NCI-H2196 (cell line): Measurements from ENCODE around the gene KSR1.

ENCODE experiments used
- DNase-seq: peaks from one replicate; lab custom pipeline; 2025; ENCODE audit not compliant: unreplicated experiment; lab: John Stamatoyannopoulos, UW

KSR1 gene

GRCh38 chr17:27585153-27585681 lies 129.0 kb downstream of the KSR1 start:
- DNase-seq: no peak

- no peak for DNase-seq
Measured at GRCh38 chr17:27585792-27586191, 129.5 kb downstream of the KSR1 start.

GRCh38 chr17:27586203-27586721 lies 130.0 kb downstream of the KSR1 start:
- no peak for DNase-seq

GRCh38 chr17:27588354-27588753 lies 132.1 kb downstream of the KSR1 start:
- no peak for DNase-seq

DNA sequence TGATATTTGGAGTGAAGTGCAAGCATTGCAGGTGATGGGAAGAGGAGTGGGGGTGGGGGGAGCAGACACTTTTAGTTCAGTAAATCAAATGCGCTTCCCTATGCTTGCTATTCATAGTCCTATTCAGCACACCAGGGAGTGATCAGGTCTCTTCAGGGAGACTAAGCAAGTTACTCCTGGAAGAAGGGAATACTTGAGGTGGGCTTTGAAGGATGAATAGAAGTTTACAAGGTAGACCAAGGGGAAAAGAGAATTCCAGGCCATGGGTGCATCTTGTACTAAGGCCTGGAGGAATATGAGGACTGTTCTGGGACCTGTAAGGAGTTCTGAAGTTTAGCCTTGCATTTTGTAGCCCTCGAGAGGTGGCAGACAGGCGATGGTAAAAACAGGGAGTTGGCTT lies 134.6 kb downstream of the KSR1 start:
- DNase-seq: no peak

- no peak for DNase-seq
Measured at GRCh38 chr17:27591986-27592385, 135.7 kb downstream of the KSR1 start.

DNA sequence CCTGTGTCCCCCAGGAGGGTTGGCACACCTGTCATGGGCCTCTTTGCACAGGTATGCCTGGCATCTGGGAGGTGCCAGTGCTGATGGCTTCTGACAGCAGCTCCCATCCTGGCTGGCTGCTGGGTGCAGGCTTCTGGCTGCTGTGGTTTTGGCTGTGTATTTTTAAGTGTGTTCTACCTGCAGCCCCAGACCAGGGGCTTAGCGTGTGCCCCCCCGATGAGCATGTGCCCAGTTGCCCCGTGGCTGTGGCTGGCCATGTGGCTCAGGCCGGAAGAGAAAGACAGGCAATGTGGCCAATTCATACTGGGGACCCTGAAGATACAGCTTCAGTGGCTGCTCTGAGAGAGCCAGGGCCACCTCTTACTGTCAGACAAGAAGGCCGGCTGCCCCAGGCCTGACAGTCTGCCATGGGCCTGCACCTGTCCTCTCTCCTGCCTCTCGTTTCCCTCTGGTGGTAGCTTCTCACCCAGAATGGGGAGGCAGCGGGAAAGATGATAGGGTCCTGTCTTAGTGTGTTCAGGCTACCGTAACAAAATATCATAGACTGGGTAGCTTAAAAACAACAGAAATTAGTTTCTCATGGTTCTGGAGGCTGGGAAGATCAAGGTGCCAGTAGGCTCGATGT lies 137.1 kb downstream of the KSR1 start:
- no peak for DNase-seq

DNA sequence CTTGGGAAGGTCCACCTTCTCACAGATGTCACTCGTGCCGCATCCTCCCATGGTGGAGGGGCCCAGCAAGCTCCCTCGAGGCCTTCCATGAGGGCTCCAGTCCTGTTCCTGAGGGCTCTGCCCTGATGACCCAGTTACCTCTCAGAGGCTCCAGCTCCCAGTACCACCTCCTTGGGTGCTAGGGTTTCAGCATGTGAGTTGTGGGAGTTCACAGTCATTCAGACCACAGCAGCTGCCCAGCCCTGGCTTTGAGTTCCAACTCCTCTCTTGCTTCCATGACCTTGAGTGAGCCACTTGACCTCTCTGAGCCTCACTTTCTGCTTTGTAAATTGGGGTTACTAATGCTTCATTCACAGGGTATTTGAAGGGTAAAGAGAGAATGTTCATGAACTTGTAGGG lies 137.6 kb downstream of the KSR1 start:
- no peak for DNase-seq

- DNase-seq: no peak
Measured at GRCh38 chr17:27595208-27595607, 139.0 kb downstream of the KSR1 start.

DNA sequence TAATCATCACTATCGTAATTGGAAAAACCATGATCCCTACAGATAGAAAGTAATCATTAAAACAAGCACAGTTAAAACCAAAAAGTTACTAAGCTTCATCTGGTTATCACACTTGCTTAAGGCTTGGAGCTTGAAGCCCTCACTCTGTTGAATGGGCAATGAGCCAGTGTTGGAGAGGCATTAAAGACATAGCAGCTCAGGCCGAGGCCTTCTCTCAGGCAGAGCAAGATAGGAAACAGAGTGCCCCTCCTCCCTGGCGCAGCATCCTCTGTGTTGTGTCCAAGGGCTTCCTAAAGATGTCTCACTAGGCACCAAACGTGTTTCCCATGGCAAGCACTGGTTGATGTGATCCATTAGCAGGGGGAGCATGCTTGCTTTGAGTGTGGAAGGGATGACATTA lies 139.8 kb downstream of the KSR1 start:
- no peak for DNase-seq

GRCh38 chr17:27596566-27597187 lies 140.4 kb downstream of the KSR1 start:
- DNase-seq: no peak

- no peak for DNase-seq
Measured at GRCh38 chr17:27597188-27597580, 140.9 kb downstream of the KSR1 start.

DNA sequence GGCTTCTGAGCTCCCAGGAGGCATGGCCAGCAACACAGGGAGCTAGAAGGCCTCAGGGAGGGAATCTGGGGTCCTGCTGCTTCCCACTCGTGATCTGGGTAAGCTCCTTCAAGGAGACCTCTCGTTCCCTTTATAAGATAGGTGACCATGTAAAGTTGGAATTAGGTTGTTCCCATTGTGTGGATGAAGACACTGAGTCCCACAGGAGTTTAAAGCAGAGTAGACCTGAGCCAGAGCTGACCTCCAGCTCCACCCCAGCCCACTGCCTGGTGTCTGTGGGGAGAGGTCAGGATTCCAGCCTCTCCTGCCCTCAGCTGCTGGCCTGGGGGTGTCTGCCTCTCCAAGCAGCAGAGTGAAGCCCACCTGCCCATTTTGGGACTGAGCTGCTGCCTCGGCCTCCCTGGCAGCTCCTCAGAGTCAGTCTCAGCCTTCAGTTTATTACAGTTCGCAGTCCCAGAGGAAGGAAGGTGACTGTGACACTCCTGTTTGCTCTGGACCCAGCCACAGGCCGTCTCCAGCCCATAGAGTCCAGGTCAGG lies 141.6 kb downstream of the KSR1 start:
- no peak for DNase-seq

DNA sequence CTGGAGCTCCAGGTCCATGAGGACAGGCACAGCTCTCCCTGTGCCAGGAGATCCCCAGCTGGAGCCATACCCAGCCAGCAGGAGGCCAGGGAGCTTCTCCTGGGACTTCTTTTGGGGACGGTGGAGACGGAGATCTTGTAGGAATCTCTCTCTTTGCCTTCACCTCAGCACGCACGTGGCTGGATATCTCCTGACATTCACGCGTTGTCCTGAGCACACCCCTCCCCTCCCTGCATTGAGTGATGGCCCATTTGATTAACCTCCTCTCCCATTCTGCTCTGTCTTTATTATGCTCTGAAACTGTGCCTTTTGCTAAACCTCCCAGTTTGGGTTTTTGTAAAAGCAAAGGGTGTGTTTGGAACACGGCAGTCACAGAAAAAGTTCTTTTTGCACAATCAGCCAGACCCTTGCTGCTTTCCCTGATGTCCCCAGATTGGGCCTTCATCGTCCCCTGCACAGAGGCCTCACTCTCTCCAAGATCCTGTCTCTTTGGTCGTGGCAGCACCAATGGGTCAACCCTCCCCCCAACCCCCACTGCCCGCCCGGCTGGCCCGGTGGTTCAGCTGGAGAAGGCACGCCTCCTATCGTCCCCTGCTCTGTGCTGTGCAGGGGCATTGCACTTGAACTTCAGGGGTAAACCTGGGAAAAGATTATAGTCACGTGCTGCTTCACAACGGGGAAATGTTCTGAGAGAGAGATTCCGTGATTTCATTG lies 142.2 kb downstream of the KSR1 start:
- DNase-seq: no peak

GRCh38 chr17:27600471-27600870 lies 144.2 kb downstream of the KSR1 start:
- DNase-seq: no peak

DNA sequence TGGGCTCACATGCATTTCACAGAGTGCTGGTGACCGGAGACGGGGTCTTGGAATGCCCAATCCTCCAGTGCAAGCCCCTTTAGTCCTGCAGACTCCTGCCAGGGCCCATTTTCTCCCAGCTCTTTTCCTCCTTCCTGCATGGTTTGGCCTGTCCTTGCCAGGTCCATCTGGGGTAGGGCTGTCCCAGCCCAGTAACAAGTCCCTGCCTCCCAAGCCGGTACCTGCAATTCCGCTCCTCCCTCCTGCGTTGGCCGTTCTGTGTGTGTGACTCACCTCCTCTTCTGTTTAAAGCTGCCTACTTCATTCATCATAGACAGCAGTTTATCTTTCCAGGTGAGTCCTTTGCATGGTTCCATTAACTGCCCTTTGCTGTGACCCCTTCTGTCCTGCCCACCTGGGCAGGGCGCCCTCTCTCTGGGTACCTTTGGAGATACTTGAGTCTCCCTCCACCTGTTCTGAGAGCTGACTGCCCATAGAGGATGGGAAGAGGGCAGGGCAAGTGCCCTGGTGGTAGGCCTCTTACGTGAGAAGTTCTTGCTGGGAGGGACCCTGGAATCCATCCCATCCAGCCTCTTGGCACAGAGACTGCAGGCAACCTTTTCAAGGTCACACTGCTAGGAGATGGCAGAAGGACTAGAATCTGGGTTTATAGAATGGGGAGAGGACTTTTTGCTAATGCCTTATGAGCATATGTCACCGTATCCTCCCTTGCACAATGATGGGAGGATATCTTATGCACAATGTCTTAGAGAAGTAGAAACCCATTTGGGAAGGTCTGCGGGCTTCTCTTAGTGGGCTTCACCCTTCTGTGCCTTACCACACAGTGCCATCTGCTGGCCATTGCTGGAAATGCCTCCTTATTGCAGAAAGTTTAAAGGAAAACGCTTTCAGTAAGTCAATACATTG lies 145.1 kb downstream of the KSR1 start:
- peak; percentile 50 for DNase-seq

- no peak for DNase-seq
Measured at GRCh38 chr17:27601975-27602302, 145.7 kb downstream of the KSR1 start.

GRCh38 chr17:27602721-27603420 lies 146.6 kb downstream of the KSR1 start:
- peak; percentile 53 for DNase-seq

- no peak for DNase-seq
Measured at GRCh38 chr17:27603421-27603770, 147.1 kb downstream of the KSR1 start.
